Stimulated activated CD8-positive, alpha-beta memory T cell treated with anti-CD3 and anti-CD28 coated beads, Interleukin-7, amount 100 ng/mL, for 48 hours (primary cell): ENCODE data around the gene NEDD4.
"Not testable (repeated sequence)": the region's sequence is repeated elsewhere in the genome, so short reads cannot be mapped to it uniquely, and the experiment has no call there.

ENCODE experiments used
- DNase-seq, 2 donors: peaks; one replicate each; pipeline ENCODE4 v3.0.0-alpha.2; 2020; ENCODE audit warnings: low read depth in 1 of 2; ENCODE audit errors: extremely low read depth in 1 of 2

Gene NEDD4

GRCh38 chr15:55993111-55993803 is at the start of gene NEDD4:
Gene NEDD4, minus strand, starts transcription at chr15:55993612. Its CDS starts 57 bp downstream, at chr15:55993555.
- peak; percentile 55 to 68 for DNase-seq

- no peak for DNase-seq
Measured at GRCh38 chr15:56042498-56042897, 49.1 kb upstream of the NEDD4 start.

- no peak for DNase-seq
Measured at GRCh38 chr15:56042031-56042430, 48.6 kb upstream of the NEDD4 start.

GRCh38 chr15:56040081-56041035 is 46.9 kb upstream of the NEDD4 start:
- peak in 1 of 2 donors; percentile 23 for DNase-seq

- DNase-seq, result no peak
Measured at GRCh38 chr15:56038707-56039106, 45.3 kb upstream of the NEDD4 start.

- DNase-seq, result no peak
Measured at GRCh38 chr15:56038015-56038414, 44.6 kb upstream of the NEDD4 start.

- DNase-seq, result no peak
Measured at GRCh38 chr15:56036546-56037067, 43.2 kb upstream of the NEDD4 start.

GRCh38 chr15:56035166-56035565 is 41.8 kb upstream of the NEDD4 start:
- DNase-seq, result no peak

- no peak for DNase-seq
Measured at GRCh38 chr15:56034514-56034913, 41.1 kb upstream of the NEDD4 start.

GRCh38 chr15:56032373-56032772 is 39.0 kb upstream of the NEDD4 start:
- no peak for DNase-seq

- DNase-seq, result no peak
Measured at GRCh38 chr15:56031836-56032235, 38.4 kb upstream of the NEDD4 start.

GRCh38 chr15:56031402-56031801 is 38.0 kb upstream of the NEDD4 start:
- DNase-seq, result no peak

- DNase-seq, result no peak
Measured at GRCh38 chr15:56028430-56028829, 35.0 kb upstream of the NEDD4 start.

GRCh38 chr15:56023160-56023559 is 29.7 kb upstream of the NEDD4 start:
- DNase-seq, result not testable (repeated sequence)

GRCh38 chr15:56019819-56020486 is 26.5 kb upstream of the NEDD4 start:
- no peak for DNase-seq

- DNase-seq, result no peak
Measured at GRCh38 chr15:56019060-56019793, 25.8 kb upstream of the NEDD4 start.

GRCh38 chr15:56017920-56018319 is 24.5 kb upstream of the NEDD4 start:
- no peak for DNase-seq

GRCh38 chr15:56017511-56017910 is 24.1 kb upstream of the NEDD4 start:
- DNase-seq, result no peak

GRCh38 chr15:56016281-56016680 is 22.9 kb upstream of the NEDD4 start:
- no peak for DNase-seq

- DNase-seq, result no peak
Measured at GRCh38 chr15:56014677-56015076, 21.3 kb upstream of the NEDD4 start.
